ENCODE measurements around the gene WNT4.

- TF ChIP-seq GATA3 (IDR thresholded peaks at IDR 0.05; ENCODE audit: low read depth, low read length) = no peak
- no peak for TF ChIP-seq GATA2 (IDR thresholded peaks at IDR 0.05; ENCODE audit: low read depth, low read length)
Measured at GRCh38 chr1:22132517-22133235, 10.2 kb downstream of the WNT4 start.

All from SH-SY5Y (cell line).